HCT116 (cell line): ENCODE measurements around the gene ZNF236.

Experiments used
- ATF3 ChIP-seq: IDR thresholded peaks from 2 replicates; pipeline ENCODE4 v1.6.1; 2012
- CTCF ChIP-seq, 3 experiments: fragments of 200-600 bp in 1 of 3; sonication (generic) in 1 of 3; IDR thresholded peaks in 2 of 3; conservative IDR thresholded peaks in 1 of 3; 2 replicates each; pipeline ENCODE4 v1.5.1; 2012 to 2017; ENCODE audit warnings: low read depth in 2 of 3, low read length in 2 of 3, antibody characterized with exemption in 1 of 3, borderline replicate concordance in 1 of 3, control low read depth in 1 of 3, mild to moderate bottlenecking in 1 of 3, mixed read lengths in 1 of 3, mixed run types in 1 of 3, moderate library complexity in 1 of 3; ENCODE audit not compliant: insufficient read depth in 1 of 3
- POLR2A ChIP-seq: IDR thresholded peaks from 2 replicates; pipeline ENCODE4 v1.7.0; 2011; ENCODE audit warnings: borderline replicate concordance; ENCODE audit not compliant: insufficient read depth, insufficient read length; ENCODE audit errors: extremely low read depth

GRCh38 chr18:76839086-76839794, 16.9 kb downstream of the ZNF236 start:
- TF ChIP-seq POLR2A (no peak), ATF3 (no peak), CTCF (IDR thresholded peaks at IDR 0.05 in 2 of 3, conservative IDR thresholded peaks at IDR 0.05 in 1 of 3; ENCODE audit: borderline replicate concordance in 1 of 3, insufficient read depth in 1 of 3, low read depth in 2 of 3, low read length in 2 of 3) (no peak)
